GM12878 (cell line): ENCODE measurements around the gene RPRD2. TPM values are rescaled to one million over a fixed set of nuclear protein-coding genes. Genes with fewer than 3 reads are reported as not detected.

Source experiments
- ATAC-seq: fragments of 200-7000 bp; cut with Tn5 transposase; 3 replicates; pipeline ENCODE4 v1.9.1; 2020; ENCODE audit warnings: mild to moderate bottlenecking, moderate library complexity
- BruUV-seq: library from RNA; stranded (reverse); fragments of 400-500 nt; replicated peaks from 2 replicates; lab custom pipeline; 2021; lab: Mats Ljungman, UMichigan
- CTCF ChIA-PET: fragments of 300-600 bp; sonication (Branson Sonifier 250); formaldehyde crosslinking; extraction: SDS; loops from one replicate; lab custom pipeline; 2021; ENCODE audit warnings: inconsistent platforms; lab: Yijun Ruan, JAX
- POLR2A ChIA-PET: fragments of 350-600 bp; formaldehyde crosslinking; extraction: SDS; loops from one replicate; lab custom pipeline; 2021; ENCODE audit warnings: inconsistent platforms; lab: Charles Lee
- RAD21 ChIA-PET: fragments of 300-600 bp; sonication (Branson Sonifier 250); formaldehyde crosslinking; loops from one replicate; lab custom pipeline; 2023; ENCODE audit warnings: antibody characterized with exemption; ENCODE audit not compliant: unreplicated experiment; lab: Charles Lee
- SMC1A ChIA-PET: fragments of 300-600 bp; sonication (Branson Sonifier 250); formaldehyde crosslinking; loops from one replicate; lab custom pipeline; 2023; ENCODE audit not compliant: unreplicated experiment, uncharacterized antibody; lab: Charles Lee
- DNase-seq: peaks from one replicate; pipeline ENCODE4 v3.0.0-alpha.2; 2011; ENCODE audit warnings: low read depth, low spot score
- FAIRE-seq: peaks from 3 replicates; lab custom pipeline; 2011; peaks lifted over from hg19 to GRCh38; lab: Jason Lieb, UNC
- H2AFZ ChIP-seq: 2 replicates; pipeline ENCODE4 v1.6.0; 2011; ENCODE audit warnings: low read depth, low read length, control low read depth; ENCODE audit not compliant: control insufficient read depth
- H3K27ac ChIP-seq: 2 replicates; pipeline ENCODE4 v1.5.1; 2011; ENCODE audit warnings: control low read depth; ENCODE audit not compliant: control insufficient read depth, insufficient read depth
- H3K27me3 ChIP-seq, 2 experiments: replicated peaks in 1 of 2; 2 replicates each; pipeline versions ENCODE4 v1.6.0 to v1.6.1; 2011; ENCODE audit warnings: low read length in 1 of 2; ENCODE audit not compliant: control insufficient read depth in 2 of 2, insufficient read depth in 2 of 2
- H3K36me3 ChIP-seq, 2 experiments: 2 replicates each; pipeline ENCODE4 v1.5.1; 2011; ENCODE audit warnings: low read length in 1 of 2; ENCODE audit not compliant: control insufficient read depth in 2 of 2, insufficient read depth in 2 of 2
- H3K4me1 ChIP-seq: 2 replicates; pipeline ENCODE4 v1.6.1; 2011; ENCODE audit warnings: mild to moderate bottlenecking, low read length, moderate library complexity, mixed read lengths; ENCODE audit not compliant: control insufficient read depth, insufficient read depth
- H3K4me2 ChIP-seq: 2 replicates; pipeline ENCODE4 v1.6.0; 2011; ENCODE audit warnings: control low read depth; ENCODE audit not compliant: control insufficient read depth, insufficient read depth
- H3K4me3 ChIP-seq: fragments of 200-600 bp; sonication (generic); 2 replicates; pipeline ENCODE4 v1.5.1; 2016
- H3K79me2 ChIP-seq: 2 replicates; pipeline ENCODE4 v1.6.0; 2011; ENCODE audit warnings: low read length; ENCODE audit not compliant: control insufficient read depth, insufficient read depth
- H3K9ac ChIP-seq: 2 replicates; pipeline ENCODE4 v1.8.0; 2011; ENCODE audit warnings: low read length, control low read depth, mixed read lengths; ENCODE audit not compliant: control insufficient read depth, insufficient read depth
- H3K9me3 ChIP-seq: replicated peaks from 3 replicates; pipeline ENCODE4 v1.5.1; 2011; ENCODE audit warnings: mild to moderate bottlenecking, low read length; ENCODE audit not compliant: control insufficient read depth, insufficient read depth
- H4K20me1 ChIP-seq: 2 replicates; pipeline ENCODE4 v1.6.0; 2011; ENCODE audit not compliant: control insufficient read depth, insufficient read depth
- GABPA ChIP-seq: IDR thresholded peaks from 2 replicates; pipeline ENCODE4 v1.6.1; 2014; ENCODE audit warnings: antibody characterized with exemption, low read depth, mild to moderate bottlenecking, inconsistent platforms
- RAD21 ChIP-seq: IDR thresholded peaks from 2 replicates; pipeline ENCODE4 v1.6.1; 2011; ENCODE audit warnings: mild to moderate bottlenecking, low read depth, low read length, moderate library complexity; ENCODE audit not compliant: insufficient read depth
- WGBS: methylation state at CpG from one replicate; pipeline ENCODE4 v1.1.6; 2016; ENCODE audit warnings: low lambda C conversion rate; ENCODE audit not compliant: insufficient replicate concordance, insufficient coverage; ENCODE audit errors: missing lambda C conversion rate; 5-methylcytosine and 5-hydroxymethylcytosine counted together
- in situ Hi-C: fragments of 300-500 bp; cut with MboI; formaldehyde crosslinking; loops from 9 replicates; pipeline ENCODE4 v1.14.3; 2018; ENCODE audit warnings: mixed read lengths
- intact Hi-C: fragments of 100-400 bp; cut with micrococcal nuclease; formaldehyde crosslinking; loops from one replicate; pipeline ENCODE4 v1.14.2; 2022; ENCODE audit not compliant: unreplicated experiment
- polyA plus RNA-seq, 11 experiments: library from polyadenylated mRNA; depleted of rRNA in 4 of 11; unstranded in 6 of 11; stranded (reverse) in 5 of 11; fragments of >200 nt; fragmentation: Nextera tagmentation in 4 of 11; fragmentation: Illumina TruSeq in 1 of 11; extraction: Ambion mirVana in 4 of 11; extraction: Trizol in 1 of 11; gene quantifications; 1 replicate in 1 of 11; 2 replicates in 10 of 11; pipeline versions ENCODE4 v1.2.1 to v1.2.3, GENCODE V29; 2011 to 2016; ENCODE audit warnings: inconsistent platforms in 2 of 11, missing spikeins in 2 of 11, low read depth in 1 of 11
- total RNA-seq, 4 experiments: library from RNA; depleted of rRNA in 3 of 4; stranded (reverse); fragments of >200 nt in 3 of 4; fragmentation: Illumina TruSeq in 1 of 4; extraction: Trizol in 1 of 4; gene quantifications; 2 replicates each; pipeline versions ENCODE4 v1.2.1 to v1.2.3, GENCODE V29; 2013 to 2021
- TF ChIP-seq, protein P1 (sequence below), 3 experiments: IDR thresholded peaks in 2 of 3; conservative IDR thresholded peaks in 1 of 3; 2 replicates each; pipeline ENCODE4 v1.5.1; 2011; ENCODE audit warnings: low read depth in 3 of 3, low read length in 3 of 3, mild to moderate bottlenecking in 3 of 3, control low read depth in 2 of 3, moderate library complexity in 2 of 3, inconsistent platforms in 1 of 3, mixed read lengths in 1 of 3; ENCODE audit not compliant: control insufficient read depth in 2 of 3, insufficient read depth in 1 of 3; ENCODE audit errors: extremely low read depth in 1 of 3

RPRD2 gene
- total and polyA plus RNA-seq, 10 of the 15 experiments (the other 5 are each of a cell fraction or from before 2014, with no cell fraction given), result 1.9 to 24.8 (median 13.3) TPM

DNA sequence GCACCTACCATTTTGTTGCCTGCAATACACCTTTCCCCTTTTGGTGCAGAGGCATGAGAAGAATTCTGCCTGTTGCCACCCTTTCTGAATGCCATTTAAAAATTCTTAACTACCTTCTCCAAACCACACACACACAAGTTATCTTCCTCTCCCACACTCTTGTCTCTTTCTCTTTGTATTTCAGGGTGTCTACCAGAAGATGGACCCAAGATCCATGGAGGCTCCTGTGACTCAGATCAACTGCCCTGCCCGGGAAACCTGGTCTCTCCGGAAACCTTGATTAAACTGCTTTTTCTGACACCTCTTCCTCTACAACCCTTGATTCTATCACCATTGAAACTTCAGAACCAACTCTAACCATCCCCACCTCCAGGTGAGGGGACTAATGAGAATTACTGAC lies 120.9 kb downstream of the RPRD2 start:
- H3K9me3 ChIP-seq, result no peaks in the 10 kb centered on the region
- FAIRE-seq, result no peak

More for the DNA sequence above, 120.9 kb downstream of the RPRD2 start:
- H3K9ac ChIP-seq, result no peak overlapping the region
- no peak overlapping the region; the same call in 1 of the 2 replicates for H2AFZ ChIP-seq
- ChIA-PET POLR2A (interaction anchor here (1.5 kb wide), 1 partner anchor 25 kb away, joined by 5 read pairs; no protein-coding TSS in a partner anchor), CTCF (no interaction called here), RAD21 (interaction anchor here (0.7 kb wide), 1 partner anchor 91 kb away, joined by 3 read pairs; no protein-coding TSS in a partner anchor), SMC1A (interaction anchor here (1.2 kb wide), 1 partner anchor 48 kb away, joined by 4 read pairs; no protein-coding TSS in a partner anchor)
- no peaks in the 10 kb centered on the region for H3K27me3 ChIP-seq
- TF ChIP-seq GABPA (no peak), RAD21 (peak; percentile 37)
- TF ChIP-seq, protein P1, sequence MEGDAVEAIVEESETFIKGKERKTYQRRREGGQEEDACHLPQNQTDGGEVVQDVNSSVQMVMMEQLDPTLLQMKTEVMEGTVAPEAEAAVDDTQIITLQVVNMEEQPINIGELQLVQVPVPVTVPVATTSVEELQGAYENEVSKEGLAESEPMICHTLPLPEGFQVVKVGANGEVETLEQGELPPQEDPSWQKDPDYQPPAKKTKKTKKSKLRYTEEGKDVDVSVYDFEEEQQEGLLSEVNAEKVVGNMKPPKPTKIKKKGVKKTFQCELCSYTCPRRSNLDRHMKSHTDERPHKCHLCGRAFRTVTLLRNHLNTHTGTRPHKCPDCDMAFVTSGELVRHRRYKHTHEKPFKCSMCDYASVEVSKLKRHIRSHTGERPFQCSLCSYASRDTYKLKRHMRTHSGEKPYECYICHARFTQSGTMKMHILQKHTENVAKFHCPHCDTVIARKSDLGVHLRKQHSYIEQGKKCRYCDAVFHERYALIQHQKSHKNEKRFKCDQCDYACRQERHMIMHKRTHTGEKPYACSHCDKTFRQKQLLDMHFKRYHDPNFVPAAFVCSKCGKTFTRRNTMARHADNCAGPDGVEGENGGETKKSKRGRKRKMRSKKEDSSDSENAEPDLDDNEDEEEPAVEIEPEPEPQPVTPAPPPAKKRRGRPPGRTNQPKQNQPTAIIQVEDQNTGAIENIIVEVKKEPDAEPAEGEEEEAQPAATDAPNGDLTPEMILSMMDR (IDR thresholded peaks at IDR 0.05 in 2 of 3, conservative IDR thresholded peaks at IDR 0.05 in 1 of 3; ENCODE audit: control insufficient read depth in 2 of 3, extremely low read depth in 1 of 3, insufficient read depth in 1 of 3, low read depth in 3 of 3, low read length in 3 of 3), result peak in 2 of 3 experiments; percentile 9 to 10; a peak in 1 of 6 replicates
- H3K79me2 ChIP-seq, result peaks cover 14% of the 10 kb centered on the region
- in situ Hi-C loops, result no loop called here
- no peak overlapping the region for H3K27ac ChIP-seq
- intact Hi-C loops, result loop anchor here (10.0 kb wide), 1 partner anchor 140 kb away; the partner anchor contains the start of gene ENSA
- H3K4me3 ChIP-seq, result no peak overlapping the region
- 13% methylated on average over 2 of the region's 2 CpGs for WGBS
- no peak overlapping the region for H3K4me2 ChIP-seq
- H3K4me1 ChIP-seq, result no peaks in the 10 kb centered on the region
- ATAC-seq (no peak), DNase-seq (no peak)
- BruUV-seq, result no TSS peak
- no peaks in the 10 kb centered on the region for H4K20me1 ChIP-seq
- peaks cover 0 to 5% of the 10 kb centered on the region in 2 experiments; a peak in 1 of 4 replicates for H3K36me3 ChIP-seq
